HEK293 (cell line): ENCODE results near the gene CMKLR1.

ENCODE experiments used
- CTCF ChIA-PET: fragments of 350-600 bp; formaldehyde crosslinking; extraction: SDS; loops from one replicate; lab custom pipeline; 2021; ENCODE audit warnings: antibody characterized with exemption; lab: Yijun Ruan, JAX
- POLR2A ChIA-PET: fragments of 300-600 bp; formaldehyde crosslinking; extraction: SDS; loops from one replicate; lab custom pipeline; 2020; ENCODE audit warnings: antibody characterized with exemption, inconsistent platforms; lab: Yijun Ruan, JAX
- H3K27ac ChIP-seq: fragments of 200-500 bp; sonication (Bioruptor generic); 2 replicates; pipeline ENCODE4 v1.5.1; 2014; ENCODE audit warnings: low read depth, low read length, control low read depth, inconsistent platforms; ENCODE audit errors: extremely low read depth
- H3K36me3 ChIP-seq, 2 experiments: fragments of 200-500 bp in 1 of 2; sonication (Bioruptor generic) in 1 of 2; 1 replicate in 1 of 2; 2 replicates in 1 of 2; pipeline ENCODE4 v1.5.1; 2014 to 2017; ENCODE audit warnings: inconsistent platforms in 2 of 2, low read length in 2 of 2; ENCODE audit not compliant: control insufficient read depth in 2 of 2, insufficient read depth in 1 of 2
- H3K4me1 ChIP-seq: fragments of 200-500 bp; sonication (Bioruptor generic); 2 replicates; pipeline ENCODE4 v1.5.1; 2014; ENCODE audit warnings: mild to moderate bottlenecking, low read length, inconsistent platforms; ENCODE audit not compliant: control insufficient read depth, insufficient read depth
- H3K4me3 ChIP-seq: 2 replicates; pipeline ENCODE4 v1.5.1; 2011; ENCODE audit warnings: low read depth, mild to moderate bottlenecking, control low read depth, low read length, moderate library complexity
- H3K9me3 ChIP-seq: fragments of 200-500 bp; sonication (Bioruptor generic); 2 replicates; pipeline ENCODE4 v1.5.1; 2014; ENCODE audit warnings: low read depth, low read length, inconsistent platforms; ENCODE audit not compliant: control insufficient read depth, insufficient read depth
- EGR2 ChIP-seq: fragments of 450-650 bp; formaldehyde crosslinking; IDR thresholded peaks from 2 replicates; pipeline ENCODE4 v1.5.1; 2016; ENCODE audit warnings: low read depth, missing biosample characterization, missing genetic modification characterization
- GFI1B ChIP-seq: fragments of 450-650 bp; formaldehyde crosslinking; IDR thresholded peaks from 2 replicates; pipeline ENCODE4 v1.5.1; 2016; ENCODE audit warnings: missing biosample characterization, missing genetic modification characterization
- GLI2 ChIP-seq: fragments of 450-650 bp; formaldehyde crosslinking; IDR thresholded peaks from 2 replicates; pipeline ENCODE4; 2017; ENCODE audit warnings: missing biosample characterization, missing genetic modification characterization, low read depth, borderline replicate concordance
- GLIS2 ChIP-seq: fragments of 450-650 bp; formaldehyde crosslinking; IDR thresholded peaks from 2 replicates; pipeline ENCODE4 v1.5.1; 2016; ENCODE audit warnings: missing biosample characterization, missing genetic modification characterization
- HOXA7 ChIP-seq: sonication (generic); formaldehyde crosslinking; IDR thresholded peaks from 2 replicates; pipeline ENCODE4 v1.8.1; 2022; ENCODE audit warnings: missing genetic modification reagents, borderline replicate concordance
- KLF1 ChIP-seq: fragments of 450-650 bp; formaldehyde crosslinking; IDR thresholded peaks from 2 replicates; pipeline ENCODE4 v1.5.1; 2016; ENCODE audit warnings: missing biosample characterization, missing genetic modification characterization
- KLF8 ChIP-seq: fragments of 450-650 bp; formaldehyde crosslinking; IDR thresholded peaks from 2 replicates; pipeline ENCODE4 v1.5.1; 2016; ENCODE audit warnings: missing biosample characterization, missing genetic modification characterization
- OSR2 ChIP-seq: fragments of 450-650 bp; formaldehyde crosslinking; IDR thresholded peaks from 2 replicates; pipeline ENCODE4 v1.5.1; 2016; ENCODE audit warnings: missing biosample characterization, missing genetic modification characterization
- ZBTB17 ChIP-seq: fragments of 450-650 bp; formaldehyde crosslinking; IDR thresholded peaks from 2 replicates; pipeline ENCODE4 v1.5.1; 2016; ENCODE audit warnings: missing biosample characterization, missing genetic modification characterization
- ZBTB21 ChIP-seq: fragments of 450-650 bp; formaldehyde crosslinking; IDR thresholded peaks from 2 replicates; pipeline ENCODE4 v1.5.1; 2017; ENCODE audit warnings: missing biosample characterization, missing genetic modification characterization
- ZFHX2 ChIP-seq: fragments of 450-650 bp; formaldehyde crosslinking; conservative IDR thresholded peaks from 2 replicates; pipeline ENCODE4 v1.5.1; 2016; ENCODE audit warnings: missing biosample characterization, missing genetic modification characterization
- ZNF121 ChIP-seq: fragments of 450-650 bp; formaldehyde crosslinking; IDR thresholded peaks from 2 replicates; pipeline ENCODE4 v1.5.1; 2016; ENCODE audit warnings: missing biosample characterization, missing genetic modification characterization
- ZNF140 ChIP-seq: fragments of 450-650 bp; formaldehyde crosslinking; IDR thresholded peaks from 2 replicates; pipeline ENCODE4 v1.5.1; 2016; ENCODE audit warnings: missing biosample characterization, missing genetic modification characterization
- ZNF169 ChIP-seq: fragments of 450-650 bp; formaldehyde crosslinking; IDR thresholded peaks from 2 replicates; pipeline ENCODE4 v1.5.1; 2016; ENCODE audit warnings: missing biosample characterization, missing genetic modification characterization
- ZNF174 ChIP-seq: fragments of 450-650 bp; formaldehyde crosslinking; IDR thresholded peaks from 2 replicates; pipeline ENCODE4 v1.5.0; 2017; ENCODE audit warnings: missing biosample characterization, mild to moderate bottlenecking, missing genetic modification characterization
- ZNF24 ChIP-seq: fragments of 450-650 bp; formaldehyde crosslinking; IDR thresholded peaks from 2 replicates; pipeline ENCODE4 v1.5.1; 2016; ENCODE audit warnings: missing biosample characterization, missing genetic modification characterization
- ZNF629 ChIP-seq: fragments of 450-650 bp; formaldehyde crosslinking; IDR thresholded peaks from 2 replicates; pipeline ENCODE4 v1.5.1; 2017; ENCODE audit warnings: missing biosample characterization, missing genetic modification characterization
- ZNF768 ChIP-seq: fragments of 450-650 bp; formaldehyde crosslinking; IDR thresholded peaks from 2 replicates; pipeline ENCODE4 v1.5.1; 2018; ENCODE audit warnings: missing biosample characterization, mild to moderate bottlenecking, missing genetic modification characterization
- TF ChIP-seq, protein P1 (sequence below): fragments of 450-650 bp; formaldehyde crosslinking; IDR thresholded peaks from 2 replicates; pipeline ENCODE4 v1.5.1; 2016; ENCODE audit warnings: missing biosample characterization, missing genetic modification characterization, borderline replicate concordance
- TF ChIP-seq, protein P2 (sequence below): fragments of 450-650 bp; formaldehyde crosslinking; IDR thresholded peaks from 2 replicates; pipeline ENCODE4 v1.5.1; 2017; ENCODE audit warnings: missing biosample characterization, missing genetic modification characterization
- TF ChIP-seq, protein P3 (sequence below): fragments of 450-650 bp; formaldehyde crosslinking; IDR thresholded peaks from 2 replicates; pipeline ENCODE4 v1.5.1; 2016; ENCODE audit warnings: missing biosample characterization, missing genetic modification characterization
- TF ChIP-seq, protein P4 (sequence below): fragments of 450-650 bp; formaldehyde crosslinking; IDR thresholded peaks from 2 replicates; pipeline ENCODE4; 2016; ENCODE audit warnings: missing biosample characterization, missing genetic modification characterization

Gene CMKLR1

DNA sequence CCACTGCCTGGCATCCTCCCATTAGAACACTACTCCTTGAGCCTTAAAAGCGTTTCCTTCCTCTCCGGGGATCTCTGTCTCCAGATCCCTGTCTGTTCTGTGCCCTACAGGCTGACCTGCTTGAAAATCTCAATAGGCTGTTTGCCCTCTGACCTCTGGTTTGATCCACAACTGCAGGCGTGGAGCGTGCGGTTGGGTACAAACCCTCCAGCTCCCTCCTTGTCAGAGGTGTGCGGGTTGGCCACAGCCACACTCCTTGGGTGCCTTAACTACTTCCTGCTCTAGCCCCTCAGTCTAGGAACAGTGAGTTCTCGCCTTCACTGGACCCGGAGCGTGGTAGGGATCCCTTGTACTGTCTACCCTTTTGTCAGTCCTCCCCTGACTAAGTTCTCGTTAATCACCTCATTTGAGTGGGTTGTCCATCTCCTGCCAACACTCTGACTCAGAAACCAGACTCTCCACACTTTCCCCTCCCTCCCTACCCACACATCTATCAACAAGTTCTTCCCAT, 33.1 kb downstream of the CMKLR1 start:
- ChIA-PET CTCF (interaction anchor here (1.3 kb wide), 1 partner anchor 152 kb away, joined by 3 read pairs; no protein-coding TSS in a partner anchor), POLR2A (no interaction called here)
- H3K36me3 ChIP-seq = no peaks in the 10 kb centered on the region
- no peaks in the 10 kb centered on the region for H3K9me3 ChIP-seq
- no peak overlapping the region for H3K4me3 ChIP-seq
- TF ChIP-seq ZNF629 (tag by site-specific recombination) = no peak
- no peak for TF ChIP-seq ZNF768 (tag by site-specific recombination)
- peak; percentile 90 for TF ChIP-seq EGR2 (tag by site-specific recombination)
- no peak for TF ChIP-seq KLF1 (tag by site-specific recombination)
- TF ChIP-seq ZNF174 (tag by site-specific recombination) = no peak
- peak; percentile 91 for TF ChIP-seq ZFHX2
- H3K4me1 ChIP-seq = no peaks in the 10 kb centered on the region
- no peak overlapping the region for H3K27ac ChIP-seq

DNA sequence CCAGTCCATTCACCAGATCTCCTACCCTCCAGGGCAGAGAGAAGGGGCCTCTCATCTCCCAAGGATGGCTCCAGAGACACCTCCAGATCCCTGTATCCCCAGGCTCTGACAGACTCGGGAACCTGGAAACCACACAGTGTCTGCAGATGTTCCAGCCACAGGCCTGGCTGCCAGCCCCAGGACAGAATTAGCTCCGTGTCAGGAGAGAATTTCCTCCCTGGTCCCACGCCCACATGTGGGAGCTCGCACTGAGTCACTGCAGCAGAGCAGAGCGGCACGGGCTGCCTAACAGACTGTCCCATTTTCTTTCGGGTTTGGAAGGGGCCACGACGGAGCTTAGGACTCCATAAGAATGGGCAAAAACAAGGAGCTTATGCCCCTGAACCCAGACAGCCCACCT, 33.6 kb downstream of the CMKLR1 start:
- TF ChIP-seq ZFHX2 (peak; percentile 63), EGR2 (tag by site-specific recombination) (0 out of 2 replicates have a peak, but pooled peaks have one; percentile 33), ZBTB17 (tag by site-specific recombination) (no peak), KLF8 (tag by site-specific recombination) (no peak), ZNF121 (tag by site-specific recombination) (no peak), ZNF169 (no peak), OSR2 (no peak), ZNF24 (no peak), KLF1 (tag by site-specific recombination) (no peak)
- TF ChIP-seq, protein P1, sequence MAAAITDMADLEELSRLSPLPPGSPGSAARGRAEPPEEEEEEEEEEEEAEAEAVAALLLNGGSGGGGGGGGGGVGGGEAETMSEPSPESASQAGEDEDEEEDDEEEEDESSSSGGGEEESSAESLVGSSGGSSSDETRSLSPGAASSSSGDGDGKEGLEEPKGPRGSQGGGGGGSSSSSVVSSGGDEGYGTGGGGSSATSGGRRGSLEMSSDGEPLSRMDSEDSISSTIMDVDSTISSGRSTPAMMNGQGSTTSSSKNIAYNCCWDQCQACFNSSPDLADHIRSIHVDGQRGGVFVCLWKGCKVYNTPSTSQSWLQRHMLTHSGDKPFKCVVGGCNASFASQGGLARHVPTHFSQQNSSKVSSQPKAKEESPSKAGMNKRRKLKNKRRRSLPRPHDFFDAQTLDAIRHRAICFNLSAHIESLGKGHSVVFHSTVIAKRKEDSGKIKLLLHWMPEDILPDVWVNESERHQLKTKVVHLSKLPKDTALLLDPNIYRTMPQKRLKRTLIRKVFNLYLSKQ (tag by site-specific recombination) = no peak
- TF ChIP-seq, protein P2, sequence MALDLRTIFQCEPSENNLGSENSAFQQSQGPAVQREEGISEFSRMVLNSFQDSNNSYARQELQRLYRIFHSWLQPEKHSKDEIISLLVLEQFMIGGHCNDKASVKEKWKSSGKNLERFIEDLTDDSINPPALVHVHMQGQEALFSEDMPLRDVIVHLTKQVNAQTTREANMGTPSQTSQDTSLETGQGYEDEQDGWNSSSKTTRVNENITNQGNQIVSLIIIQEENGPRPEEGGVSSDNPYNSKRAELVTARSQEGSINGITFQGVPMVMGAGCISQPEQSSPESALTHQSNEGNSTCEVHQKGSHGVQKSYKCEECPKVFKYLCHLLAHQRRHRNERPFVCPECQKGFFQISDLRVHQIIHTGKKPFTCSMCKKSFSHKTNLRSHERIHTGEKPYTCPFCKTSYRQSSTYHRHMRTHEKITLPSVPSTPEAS (tag by site-specific recombination) = no peak
- POLR2A ChIA-PET = no interaction called here
- CTCF ChIA-PET = interaction anchor here (1.3 kb wide), 1 partner anchor 190 kb away, joined by 5 read pairs; no protein-coding TSS in a partner anchor
- no peak overlapping the region for H3K4me3 ChIP-seq
- H3K9me3 ChIP-seq = no peaks in the 10 kb centered on the region
- no peaks in the 10 kb centered on the region for H3K4me1 ChIP-seq
- no peak overlapping the region for H3K27ac ChIP-seq
- no peaks in the 10 kb centered on the region for H3K36me3 ChIP-seq

DNA sequence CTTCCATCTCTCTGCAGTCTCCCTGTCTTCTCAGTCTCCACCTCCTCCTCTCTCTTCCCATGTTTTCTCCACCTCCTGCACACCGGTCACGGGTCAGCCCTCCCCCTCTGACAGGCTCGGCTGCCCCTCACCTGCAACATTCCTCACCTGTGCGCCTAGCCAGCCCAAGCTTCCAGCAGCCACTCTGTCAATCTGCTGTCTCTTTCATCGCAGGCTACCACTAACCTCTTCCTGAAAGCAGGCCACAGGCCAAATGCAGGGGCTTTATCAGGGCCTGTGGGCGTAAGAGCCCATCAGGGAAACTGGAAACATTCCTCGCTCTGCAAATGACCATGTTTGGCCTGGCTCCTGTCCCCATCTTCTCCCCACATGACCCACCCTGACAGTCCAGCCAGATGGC, 34.5 kb downstream of the CMKLR1 start:
- Histone ChIP-seq H3K4me1 (no peaks in the 10 kb centered on the region), H3K36me3 (no peaks in the 10 kb centered on the region), H3K4me3 (no peak overlapping the region), H3K9me3 (no peaks in the 10 kb centered on the region), H3K27ac (no peak overlapping the region)
- ChIA-PET CTCF (interaction anchor here (1.3 kb wide), 1 partner anchor 191 kb away, joined by 5 read pairs; no protein-coding TSS in a partner anchor), POLR2A (no interaction called here)
- peak; percentile 59; the same call in 1 of the 2 replicates for TF ChIP-seq EGR2 (tag by site-specific recombination)
- TF ChIP-seq ZFHX2 = peak; percentile 32
- TF ChIP-seq GFI1B (tag by site-specific recombination) = no peak

DNA sequence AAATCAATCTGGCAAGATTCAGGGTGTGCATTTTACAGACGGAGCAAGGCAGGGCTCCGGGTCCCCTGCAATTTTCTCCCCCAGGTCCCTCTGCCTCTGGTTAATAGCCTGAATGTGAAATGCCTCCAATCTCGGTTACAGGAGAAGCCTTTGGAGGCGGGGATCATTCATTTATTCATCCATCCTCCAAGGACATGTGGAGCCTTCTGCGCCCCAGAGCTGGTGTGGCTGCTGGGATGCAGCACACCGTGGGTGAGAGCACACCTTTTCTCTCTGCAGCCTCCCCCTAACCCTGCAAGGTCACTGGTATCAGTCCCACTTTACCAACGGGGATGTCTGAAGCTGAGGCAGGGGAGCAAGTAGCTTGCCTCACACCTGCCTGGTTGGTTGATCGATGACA, 35.4 kb downstream of the CMKLR1 start:
- H3K27ac ChIP-seq = no peak overlapping the region
- no peaks in the 10 kb centered on the region for H3K9me3 ChIP-seq
- ChIA-PET CTCF (interaction anchor here (0.7 kb wide), 1 partner anchor 21 kb away, joined by 3 read pairs; no protein-coding TSS in a partner anchor), POLR2A (no interaction called here)
- H3K4me3 ChIP-seq = no peak overlapping the region
- H3K36me3 ChIP-seq = no peaks in the 10 kb centered on the region
- no peaks in the 10 kb centered on the region for H3K4me1 ChIP-seq
- TF ChIP-seq ZBTB21 (tag by site-specific recombination) (no peak), EGR2 (tag by site-specific recombination) (no peak), GLI2 (tag by site-specific recombination) (no peak), GLIS2 (tag by site-specific recombination) (no peak), HOXA7 (CRISPR knock-in tag) (no peak), ZNF140 (no peak)
- TF ChIP-seq, protein P3, sequence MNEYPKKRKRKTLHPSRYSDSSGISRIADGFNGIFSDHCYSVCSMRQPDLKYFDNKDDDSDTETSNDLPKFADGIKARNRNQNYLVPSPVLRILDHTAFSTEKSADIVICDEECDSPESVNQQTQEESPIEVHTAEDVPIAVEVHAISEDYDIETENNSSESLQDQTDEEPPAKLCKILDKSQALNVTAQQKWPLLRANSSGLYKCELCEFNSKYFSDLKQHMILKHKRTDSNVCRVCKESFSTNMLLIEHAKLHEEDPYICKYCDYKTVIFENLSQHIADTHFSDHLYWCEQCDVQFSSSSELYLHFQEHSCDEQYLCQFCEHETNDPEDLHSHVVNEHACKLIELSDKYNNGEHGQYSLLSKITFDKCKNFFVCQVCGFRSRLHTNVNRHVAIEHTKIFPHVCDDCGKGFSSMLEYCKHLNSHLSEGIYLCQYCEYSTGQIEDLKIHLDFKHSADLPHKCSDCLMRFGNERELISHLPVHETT (tag by site-specific recombination) = no peak
- TF ChIP-seq, protein P4, sequence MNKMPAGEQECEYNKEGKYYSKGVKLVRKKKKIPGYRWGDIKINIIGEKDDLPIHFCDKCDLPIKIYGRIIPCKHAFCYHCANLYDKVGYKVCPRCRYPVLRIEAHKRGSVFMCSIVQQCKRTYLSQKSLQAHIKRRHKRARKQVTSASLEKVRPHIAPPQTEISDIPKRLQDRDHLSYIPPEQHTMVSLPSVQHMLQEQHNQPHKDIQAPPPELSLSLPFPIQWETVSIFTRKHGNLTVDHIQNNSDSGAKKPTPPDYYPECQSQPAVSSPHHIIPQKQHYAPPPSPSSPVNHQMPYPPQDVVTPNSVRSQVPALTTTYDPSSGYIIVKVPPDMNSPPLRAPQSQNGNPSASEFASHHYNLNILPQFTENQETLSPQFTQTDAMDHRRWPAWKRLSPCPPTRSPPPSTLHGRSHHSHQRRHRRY (tag by site-specific recombination) = no peak
